NCI-H146 treated with DMSO at 0.1 percent for 48 hours (cell line): Measurements from ENCODE around the gene COL25A1.
"Not testable (repeated sequence)": the region's sequence is repeated elsewhere in the genome, so short reads cannot be mapped to it uniquely, and the experiment has no call there.

Experiments
- DNase-seq: peaks from one replicate; lab custom pipeline; 2025; ENCODE audit not compliant: unreplicated experiment; lab: John Stamatoyannopoulos, UW

Gene COL25A1

GRCh38 chr4:108972613-108973283 is 329.7 kb downstream of the COL25A1 start:
- no peak for DNase-seq

- no peak for DNase-seq
Observed at GRCh38 chr4:108971473-108971872, 331.0 kb downstream of the COL25A1 start.

- no peak for DNase-seq
Observed at GRCh38 chr4:108965472-108966076, 336.9 kb downstream of the COL25A1 start.

GRCh38 chr4:108965016-108965415 is 337.4 kb downstream of the COL25A1 start:
- DNase-seq = no peak

GRCh38 chr4:108963910-108964309 is 338.5 kb downstream of the COL25A1 start:
- no peak for DNase-seq

- DNase-seq = no peak
Observed at GRCh38 chr4:108959491-108959890, 343.0 kb downstream of the COL25A1 start.

GRCh38 chr4:108954880-108955279 is 347.6 kb downstream of the COL25A1 start:
- DNase-seq = no peak

GRCh38 chr4:108953941-108954340 is 348.5 kb downstream of the COL25A1 start:
- no peak for DNase-seq

- DNase-seq = no peak
Observed at GRCh38 chr4:108950158-108950915, 352.1 kb downstream of the COL25A1 start.

GRCh38 chr4:108947526-108947925 is 354.9 kb downstream of the COL25A1 start:
- no peak for DNase-seq

GRCh38 chr4:108946237-108946636 is 356.2 kb downstream of the COL25A1 start:
- DNase-seq = no peak

- DNase-seq = no peak
Observed at GRCh38 chr4:108943976-108944591, 358.4 kb downstream of the COL25A1 start.

GRCh38 chr4:108943371-108943770 is 359.1 kb downstream of the COL25A1 start:
- DNase-seq = no peak

GRCh38 chr4:108941904-108942430 is 360.5 kb downstream of the COL25A1 start:
- no peak for DNase-seq

GRCh38 chr4:108940634-108941033 is 361.8 kb downstream of the COL25A1 start:
- no peak for DNase-seq

GRCh38 chr4:108940149-108940548 is 362.3 kb downstream of the COL25A1 start:
- no peak for DNase-seq

GRCh38 chr4:108937066-108937465 is 365.4 kb downstream of the COL25A1 start:
- DNase-seq = no peak

- DNase-seq = not testable (repeated sequence)
Observed at GRCh38 chr4:108933925-108934324, 368.5 kb downstream of the COL25A1 start.

GRCh38 chr4:108933046-108933445 is 369.4 kb downstream of the COL25A1 start:
- no peak for DNase-seq

- no peak for DNase-seq
Observed at GRCh38 chr4:108931926-108932325, 370.5 kb downstream of the COL25A1 start.

GRCh38 chr4:108930186-108930585 is 372.3 kb downstream of the COL25A1 start:
- no peak for DNase-seq
